Stimulated activated CD8-positive, alpha-beta memory T cell treated with anti-CD3 and anti-CD28 coated beads, Interleukin-12 subunit alpha, Interleukin-12 subunit beta, amount 100 ng/mL, for 4 hours (primary cell): Measurements from ENCODE around the gene ACTG1.

Source experiments
- DNase-seq: peaks from one replicate; pipeline ENCODE4 v3.0.0-alpha.2; 2020; ENCODE audit warnings: low read depth

ACTG1 gene

DNA sequence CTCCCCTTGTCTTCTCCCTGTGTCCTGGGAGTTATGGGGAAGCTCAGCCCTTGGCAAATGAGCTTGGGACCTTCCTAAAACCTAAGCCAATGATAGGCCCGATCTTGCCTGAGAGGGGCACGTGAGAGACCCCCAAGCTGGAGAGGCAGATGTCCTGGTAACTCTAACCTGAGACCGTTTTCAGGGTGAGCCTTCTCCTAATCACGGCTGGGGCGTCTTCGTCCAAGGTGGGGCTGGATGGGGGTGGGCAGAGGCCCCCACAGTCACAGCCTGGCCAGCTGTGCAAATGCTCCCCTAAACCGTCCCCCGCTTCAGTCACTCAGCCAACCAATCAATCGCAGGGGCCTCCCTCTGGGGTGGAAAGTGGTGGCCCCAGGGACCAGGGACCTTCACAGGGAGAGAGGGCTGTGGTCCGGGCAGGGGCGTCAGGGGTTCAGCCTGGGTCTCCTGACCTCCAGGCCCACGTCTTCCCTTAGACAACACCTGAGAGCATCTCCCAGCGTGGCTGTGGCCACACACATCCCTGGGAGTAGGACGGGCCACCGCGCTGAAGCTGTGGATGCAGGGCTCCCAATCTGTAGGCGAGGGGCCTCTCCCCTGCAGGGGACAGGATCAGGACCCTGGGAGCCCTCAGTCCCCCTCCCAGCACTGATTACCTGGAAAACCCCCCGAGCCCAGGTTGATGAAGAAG lies 30.6 kb downstream of the ACTG1 start:
- no peak for DNase-seq

DNA sequence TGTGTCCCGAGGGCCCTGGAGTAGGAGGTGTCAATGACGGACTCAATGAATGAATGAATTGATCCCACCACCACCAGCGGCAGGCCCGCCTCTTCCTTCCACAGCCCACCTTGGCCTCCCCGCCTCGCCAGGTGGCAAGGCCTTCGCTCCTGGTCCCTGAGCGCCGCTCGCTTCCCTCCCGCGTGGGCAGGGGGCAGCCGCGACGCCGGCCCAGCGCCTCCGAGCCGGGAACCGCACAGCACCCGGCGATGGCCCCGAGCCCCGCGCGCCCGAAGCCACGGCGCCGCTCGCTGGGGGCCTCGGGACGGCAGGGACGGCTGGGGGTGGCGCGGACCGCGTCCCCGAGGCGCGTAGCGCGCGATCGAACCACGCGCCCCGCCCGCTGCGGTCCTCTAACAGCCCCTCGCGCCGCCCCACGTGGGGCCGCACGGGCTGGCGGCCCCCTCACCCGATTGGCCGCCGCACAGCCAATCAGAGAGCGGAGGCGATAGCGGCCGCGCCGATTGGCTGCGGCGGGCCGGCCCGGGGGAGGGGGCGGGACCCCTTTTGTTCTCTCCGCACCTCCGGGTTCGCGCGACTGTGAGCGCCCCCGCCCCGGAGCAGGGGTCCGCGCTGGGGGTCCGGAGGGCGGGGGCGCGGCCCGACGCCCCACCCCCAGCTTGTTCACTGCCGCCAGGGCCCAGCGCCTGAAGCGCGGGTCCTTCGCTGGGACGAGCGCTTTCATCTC lies 31.4 kb downstream of the ACTG1 start:
- DNase-seq = peak; percentile 54

DNA sequence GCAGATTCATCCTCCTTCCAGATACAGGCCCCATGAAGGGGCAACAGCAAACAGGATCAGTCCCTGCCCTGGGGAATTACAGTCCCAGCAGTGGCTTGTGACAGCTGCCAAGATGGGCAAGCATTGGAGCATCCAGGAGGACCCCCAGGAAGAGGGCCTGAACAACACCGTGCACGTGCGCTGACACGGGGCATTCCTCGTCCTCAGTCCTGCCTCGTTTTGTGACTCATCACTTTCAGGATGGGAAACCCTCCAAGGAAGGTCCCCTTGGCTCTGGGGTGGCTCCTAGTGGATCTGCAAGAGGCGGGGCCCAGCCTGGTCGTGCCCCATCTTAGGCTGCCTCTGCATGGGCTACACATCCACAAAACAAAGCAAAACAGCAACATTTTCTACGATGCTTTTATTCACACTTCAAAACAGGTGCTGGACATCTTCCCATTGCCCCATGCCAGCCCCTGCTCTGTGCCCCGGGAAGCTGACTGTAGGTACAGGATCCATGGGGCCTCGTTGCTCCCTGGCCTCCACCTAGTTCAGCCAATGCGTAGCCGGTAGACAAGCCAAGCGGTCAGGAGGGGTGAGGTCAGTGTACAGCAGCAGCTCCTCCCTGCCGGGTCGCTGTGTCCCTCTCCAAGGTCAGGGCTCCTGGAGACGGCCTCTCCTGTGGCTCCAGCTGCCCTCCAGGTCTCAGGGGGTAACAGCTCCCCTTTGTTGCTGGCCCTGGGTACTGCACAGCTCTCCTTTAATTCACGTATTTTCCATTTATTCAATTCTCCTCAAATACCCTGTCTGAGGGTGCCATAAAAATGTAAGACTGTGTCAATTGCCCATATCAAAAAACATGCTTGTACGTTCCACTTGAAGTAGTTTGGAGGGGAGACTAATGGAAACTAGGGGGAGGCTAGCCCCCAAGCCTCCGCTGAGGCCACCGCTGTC lies 32.2 kb downstream of the ACTG1 start:
- DNase-seq = no peak

DNA sequence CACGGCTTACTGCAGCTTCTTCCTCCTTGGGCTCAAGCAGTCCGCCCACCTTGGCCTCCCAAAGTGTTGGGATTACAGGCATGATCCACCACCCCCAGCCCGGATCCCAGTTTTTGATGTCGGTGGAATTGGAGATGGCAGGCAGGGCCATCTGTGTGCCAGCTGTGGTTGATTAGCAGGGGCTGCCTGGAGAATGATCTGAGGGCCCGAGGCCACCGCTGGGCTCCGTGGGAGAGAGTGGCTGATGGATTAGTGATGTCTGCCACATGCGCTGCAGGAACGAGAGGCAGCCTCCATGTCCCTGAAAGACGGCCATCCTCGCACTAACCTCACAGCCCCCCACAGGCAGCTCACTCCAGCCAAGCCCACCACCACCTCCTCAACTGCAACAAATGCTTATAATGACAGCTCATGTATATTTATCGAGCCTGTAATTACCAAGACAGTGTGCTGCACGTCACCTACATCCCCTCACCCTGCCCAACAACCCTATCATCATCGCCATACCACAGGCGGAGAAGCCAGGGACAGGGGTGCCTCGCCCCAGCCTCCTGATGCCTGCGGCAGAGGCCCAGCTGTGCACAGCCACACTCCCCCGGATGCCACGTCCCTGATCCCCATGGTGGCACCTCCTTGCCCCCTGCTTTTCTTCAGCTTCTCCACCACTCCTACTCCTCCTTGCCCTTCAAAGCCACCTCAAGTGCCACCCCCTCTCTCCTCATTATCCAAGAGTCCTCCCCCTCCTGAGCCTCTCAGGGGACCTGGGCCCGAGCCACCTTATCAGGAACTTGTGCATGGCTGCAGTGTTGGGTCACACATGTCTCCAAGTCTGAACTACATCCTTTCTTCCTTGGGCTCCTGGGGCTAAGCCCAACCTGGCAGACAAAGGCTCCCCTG lies 33.2 kb downstream of the ACTG1 start:
- no peak for DNase-seq

DNA sequence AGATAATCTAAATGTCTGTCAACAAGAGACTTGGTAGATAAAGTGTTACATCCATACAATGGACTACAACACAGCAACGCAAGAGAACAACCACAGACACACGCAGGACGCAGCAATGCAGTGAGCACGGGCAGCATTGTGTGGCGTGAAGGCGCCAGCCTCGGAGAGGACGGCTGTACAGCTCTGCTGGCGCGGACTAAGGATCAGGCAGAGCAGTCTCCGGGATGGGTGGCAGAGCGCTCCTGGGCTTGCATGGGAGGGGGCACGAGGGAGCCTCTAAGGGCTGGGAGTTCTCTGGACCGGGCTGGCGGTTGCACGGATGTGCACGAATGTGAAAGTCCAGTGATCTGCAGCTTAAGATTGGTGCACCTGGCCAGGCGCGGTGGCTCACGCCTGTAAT lies 34.5 kb downstream of the ACTG1 start:
- no peak for DNase-seq

DNA sequence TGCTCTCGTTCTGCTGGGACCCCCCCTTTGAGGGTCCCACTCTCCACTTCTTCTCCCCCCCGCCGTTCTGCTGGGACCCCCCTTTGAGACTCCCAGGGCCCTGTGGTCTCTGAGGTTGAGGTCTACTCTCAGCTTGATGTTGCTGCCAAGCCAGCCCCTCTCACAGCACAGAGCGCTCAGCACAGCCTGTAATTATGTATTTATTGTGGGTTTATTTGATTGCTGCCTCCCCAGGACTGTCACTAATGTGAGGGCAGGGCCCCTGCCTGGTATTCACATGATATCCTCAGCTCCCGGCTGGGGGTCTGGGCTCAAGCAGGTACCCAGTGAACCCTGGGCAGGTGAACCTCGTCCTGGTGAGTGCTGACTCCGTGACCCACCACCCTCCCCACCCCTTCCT lies 35.4 kb downstream of the ACTG1 start:
- no peak for DNase-seq

DNA sequence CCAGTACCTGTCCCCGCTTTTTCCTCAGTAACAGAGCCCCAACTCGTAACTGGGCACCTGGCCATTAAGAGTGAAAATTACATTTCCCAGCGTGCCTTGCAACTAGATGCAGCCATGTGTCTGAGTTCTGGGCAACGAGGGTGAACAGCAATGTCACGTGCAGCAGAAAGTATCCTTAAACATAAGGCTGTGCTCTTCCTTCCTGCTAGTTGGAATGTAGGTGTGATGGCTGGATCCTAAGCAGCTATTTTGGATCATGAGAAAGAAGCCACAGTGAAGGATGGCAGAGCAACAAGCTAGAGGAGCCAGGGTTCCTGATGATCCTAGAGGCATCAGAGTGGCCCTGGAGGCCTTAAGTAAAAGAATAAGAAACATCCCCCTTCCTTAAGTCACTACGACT lies 36.0 kb downstream of the ACTG1 start:
- no peak for DNase-seq

DNA sequence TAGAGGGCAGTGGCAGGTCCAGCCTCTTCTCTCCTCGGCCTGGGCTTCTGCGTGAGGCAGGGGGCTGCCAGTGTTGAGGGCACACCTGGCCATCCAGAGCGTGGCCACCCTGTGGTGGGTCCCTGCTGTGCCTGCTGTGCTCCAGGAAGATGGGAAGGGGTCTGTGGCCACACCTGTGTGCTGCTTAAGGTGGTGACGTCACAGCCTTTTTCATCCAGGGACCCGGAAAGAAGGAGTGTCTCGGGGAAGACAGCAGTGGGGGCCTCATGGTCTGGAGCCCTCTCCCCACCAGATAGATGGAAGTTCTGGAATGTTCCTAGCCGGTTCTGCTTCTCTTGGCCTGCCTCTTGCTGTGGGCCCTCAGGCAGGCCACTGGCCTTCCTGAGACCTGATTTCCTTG lies 36.5 kb downstream of the ACTG1 start:
- DNase-seq = no peak

DNA sequence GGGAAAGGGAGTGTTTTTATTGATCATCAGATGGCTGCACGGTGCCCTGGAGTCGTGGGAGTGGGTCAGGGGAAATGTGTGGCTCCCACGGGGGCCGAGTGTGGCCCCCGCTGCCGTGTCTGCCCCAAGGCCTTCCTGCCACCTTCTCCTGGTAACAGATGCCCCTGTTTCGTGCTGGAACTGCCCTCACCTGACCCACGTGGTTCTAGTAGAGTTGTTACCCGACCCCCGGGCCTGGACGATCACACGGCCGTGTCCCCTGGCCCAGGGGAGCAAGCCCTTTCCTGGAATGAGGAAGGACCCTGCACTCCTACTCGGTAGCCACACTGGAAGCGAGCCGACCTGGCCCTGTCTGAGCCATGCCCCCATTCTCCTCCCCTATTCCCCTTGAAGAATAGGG lies 37.6 kb downstream of the ACTG1 start:
- DNase-seq = no peak

DNA sequence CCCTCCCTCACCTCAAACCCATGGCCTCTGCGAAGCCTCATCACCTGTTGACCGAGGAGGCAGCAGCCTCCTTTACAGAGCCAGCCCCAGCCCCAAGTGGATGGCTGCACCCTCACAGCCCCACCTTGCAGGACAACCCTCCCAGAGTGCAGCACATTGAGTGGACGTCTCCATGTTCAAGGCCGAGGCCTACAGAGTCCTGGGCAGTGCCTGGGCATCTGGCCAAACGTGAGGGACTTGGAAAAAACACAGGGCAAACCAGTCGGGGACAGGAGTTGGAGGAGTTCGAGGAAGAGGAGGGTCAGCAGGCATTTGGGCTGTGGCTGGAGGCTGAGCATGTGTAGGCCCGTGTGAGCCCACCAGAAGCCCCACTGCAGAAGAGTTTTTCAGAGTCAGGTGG lies 39.6 kb downstream of the ACTG1 start:
- no peak for DNase-seq

DNA sequence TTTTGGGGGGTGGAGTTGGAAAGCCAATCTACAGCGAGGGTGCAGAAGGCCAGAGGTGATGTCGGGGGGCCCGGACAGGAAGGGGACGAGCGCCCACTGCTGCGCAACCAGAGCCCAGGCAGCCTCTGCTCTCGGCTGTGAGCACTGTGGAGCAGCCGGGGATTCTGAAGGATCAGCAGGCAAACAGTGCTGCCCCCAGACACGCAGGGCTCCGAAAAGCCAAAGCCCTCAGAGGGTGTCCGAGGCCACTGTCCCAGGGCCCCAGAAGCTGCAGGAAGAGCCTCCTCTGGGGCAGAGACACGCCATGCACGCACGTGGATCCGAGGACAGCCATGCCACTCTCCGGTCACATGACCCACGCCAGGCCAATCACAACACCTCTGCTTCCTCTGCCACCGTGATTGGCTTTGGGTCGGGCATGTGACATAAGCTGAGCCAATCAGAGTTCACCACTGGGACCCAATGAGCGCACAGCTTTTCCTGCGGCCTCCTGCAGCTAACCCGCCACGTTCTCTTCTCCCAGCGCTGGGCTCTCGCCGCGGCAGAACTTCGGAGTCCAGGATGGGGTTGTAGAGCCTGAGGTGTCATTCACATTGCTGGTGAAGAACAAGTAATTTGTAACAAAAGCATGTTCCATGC lies 40.7 kb downstream of the ACTG1 start:
- DNase-seq = no peak

DNA sequence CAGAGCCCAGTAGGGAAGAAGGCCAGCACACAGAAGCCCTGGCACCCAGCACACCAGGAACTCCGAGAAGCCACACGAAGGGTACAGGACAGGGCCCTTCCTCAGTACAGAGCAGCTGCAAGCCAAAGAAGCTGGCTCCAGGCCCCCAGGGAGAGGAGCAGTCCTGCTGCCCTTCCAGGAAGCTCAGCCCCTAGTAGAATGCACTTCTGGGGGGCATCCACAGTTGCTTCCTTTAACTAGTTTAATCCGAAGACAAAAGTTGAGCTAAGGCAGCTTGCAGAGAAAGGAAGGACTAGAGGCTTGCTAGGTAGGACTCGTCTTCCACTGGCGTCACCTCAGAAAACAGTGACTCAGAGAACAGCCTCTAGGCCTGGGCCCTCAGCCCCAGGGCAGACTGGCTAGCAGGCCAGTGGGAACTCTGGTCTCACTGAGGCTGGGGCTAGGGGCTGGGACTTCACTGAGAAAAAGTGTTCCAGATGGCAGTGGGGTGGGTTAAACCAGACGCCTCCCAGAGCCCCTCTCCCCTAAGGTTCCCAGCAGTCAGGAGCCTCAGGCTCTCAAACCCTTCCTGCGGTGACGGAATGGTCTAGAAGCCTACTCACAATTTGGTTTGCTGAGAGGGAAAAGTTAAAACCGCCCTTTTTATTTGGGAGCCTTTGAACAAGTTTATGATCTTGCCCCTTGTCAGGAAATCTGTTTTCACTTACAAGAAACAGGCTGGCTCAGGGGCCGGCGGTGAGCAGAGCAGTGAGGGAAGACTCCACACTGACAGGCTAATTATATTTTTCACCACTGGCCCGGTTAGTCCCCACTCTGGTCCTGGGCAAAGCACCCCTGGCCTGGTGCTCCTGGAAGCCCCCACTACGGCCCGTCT lies 41.4 kb downstream of the ACTG1 start:
- no peak for DNase-seq

DNA sequence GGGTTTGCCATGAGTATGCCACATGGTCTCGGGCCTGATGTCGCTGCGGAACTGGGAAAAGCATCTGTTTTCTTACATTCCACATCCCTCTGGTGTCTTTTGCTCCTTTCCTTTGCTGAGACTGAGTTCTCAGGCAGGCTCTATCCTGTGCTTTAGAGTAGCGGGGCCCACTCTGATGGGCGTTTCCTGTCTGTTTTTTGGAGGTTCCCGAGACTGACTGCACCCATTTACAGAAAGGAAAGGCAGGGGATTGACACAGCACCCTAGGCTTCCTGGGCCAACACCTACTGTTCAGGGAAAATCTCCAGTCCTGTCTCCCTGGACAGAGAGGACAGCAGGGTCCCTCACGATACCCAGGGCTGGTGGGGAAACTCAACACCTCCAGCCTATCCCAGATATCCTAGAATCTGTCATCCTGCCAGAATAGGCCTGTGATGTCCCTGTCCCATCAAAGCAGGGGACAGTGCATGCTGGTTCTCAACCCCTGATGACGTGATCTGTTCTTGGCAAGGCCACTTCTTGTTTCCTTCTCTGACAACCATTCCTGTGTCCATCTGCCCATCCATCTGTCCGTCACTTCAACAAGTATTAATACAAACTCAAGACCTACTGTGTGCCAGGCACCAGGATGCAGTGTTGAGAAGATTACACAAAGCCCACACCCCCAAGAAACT lies 42.2 kb downstream of the ACTG1 start:
- no peak for DNase-seq

DNA sequence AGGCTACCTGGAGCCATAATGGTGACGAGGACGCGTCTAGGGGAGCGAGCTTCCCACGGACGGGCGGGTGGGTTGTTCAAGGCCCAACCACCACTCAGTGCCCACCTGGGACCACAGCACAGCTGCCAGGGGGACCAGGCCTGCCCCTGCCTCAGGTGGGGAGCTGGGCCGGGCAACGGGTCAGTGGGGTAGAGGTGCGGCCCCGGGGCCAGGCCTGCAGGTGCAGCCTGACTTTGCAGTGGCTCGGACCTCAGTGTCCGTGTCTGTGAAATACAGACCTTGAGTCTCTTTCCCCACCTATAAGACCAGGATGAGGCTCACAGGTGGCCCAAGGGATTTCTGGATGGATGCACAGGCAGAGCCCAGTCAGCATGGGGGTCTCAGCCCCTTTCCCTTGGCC lies 43.3 kb downstream of the ACTG1 start:
- DNase-seq = no peak

DNA sequence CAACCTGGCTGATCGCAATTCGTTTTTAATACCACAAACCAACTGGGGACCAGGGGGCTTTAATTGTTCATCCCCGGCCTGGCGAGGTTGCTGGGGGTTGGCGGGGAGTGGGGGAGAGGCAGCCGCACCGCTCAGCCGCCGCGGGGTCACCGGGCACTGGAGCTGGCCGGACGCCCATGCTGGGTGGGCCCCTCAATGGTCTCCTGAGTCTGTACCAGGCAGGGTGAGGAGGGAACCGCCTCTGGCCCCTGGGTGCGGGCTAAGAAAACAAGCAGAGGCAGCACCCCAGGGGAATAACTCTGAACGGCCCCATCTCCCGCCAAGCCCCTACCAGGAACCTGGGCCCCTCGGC lies 43.9 kb downstream of the ACTG1 start:
- DNase-seq = no peak

DNA sequence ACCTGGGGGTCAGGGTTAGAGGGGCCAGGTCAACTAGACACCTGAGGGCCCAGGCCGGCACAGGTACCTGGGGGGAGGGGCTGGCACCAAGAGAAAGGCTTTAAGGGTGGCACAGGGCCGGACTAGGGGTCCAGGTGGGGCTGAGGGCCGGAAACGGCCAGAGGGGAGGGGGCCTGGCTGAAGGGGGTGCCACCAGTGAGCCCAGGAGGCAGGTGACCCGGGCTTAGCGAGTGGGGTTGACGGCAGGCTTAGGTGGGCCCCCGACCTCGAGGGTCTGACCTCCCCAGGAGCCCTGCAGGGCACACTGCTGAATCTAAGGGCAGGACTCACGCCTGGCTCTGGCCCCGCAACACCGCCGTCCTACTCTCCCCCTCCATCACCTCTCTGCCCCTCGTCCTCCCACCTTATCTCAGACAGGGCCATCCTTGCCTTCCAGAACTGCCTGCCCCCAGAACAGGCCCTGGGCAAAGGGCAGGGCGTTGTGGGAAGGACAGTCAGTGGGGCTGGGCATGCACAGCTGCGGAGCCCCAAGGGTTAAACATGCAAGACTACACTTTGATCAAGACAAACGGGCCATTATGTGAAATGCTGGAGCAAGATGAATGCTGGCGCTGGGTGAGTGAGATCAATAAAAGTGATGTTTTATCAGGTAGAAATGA lies 44.4 kb downstream of the ACTG1 start:
- DNase-seq = no peak

DNA sequence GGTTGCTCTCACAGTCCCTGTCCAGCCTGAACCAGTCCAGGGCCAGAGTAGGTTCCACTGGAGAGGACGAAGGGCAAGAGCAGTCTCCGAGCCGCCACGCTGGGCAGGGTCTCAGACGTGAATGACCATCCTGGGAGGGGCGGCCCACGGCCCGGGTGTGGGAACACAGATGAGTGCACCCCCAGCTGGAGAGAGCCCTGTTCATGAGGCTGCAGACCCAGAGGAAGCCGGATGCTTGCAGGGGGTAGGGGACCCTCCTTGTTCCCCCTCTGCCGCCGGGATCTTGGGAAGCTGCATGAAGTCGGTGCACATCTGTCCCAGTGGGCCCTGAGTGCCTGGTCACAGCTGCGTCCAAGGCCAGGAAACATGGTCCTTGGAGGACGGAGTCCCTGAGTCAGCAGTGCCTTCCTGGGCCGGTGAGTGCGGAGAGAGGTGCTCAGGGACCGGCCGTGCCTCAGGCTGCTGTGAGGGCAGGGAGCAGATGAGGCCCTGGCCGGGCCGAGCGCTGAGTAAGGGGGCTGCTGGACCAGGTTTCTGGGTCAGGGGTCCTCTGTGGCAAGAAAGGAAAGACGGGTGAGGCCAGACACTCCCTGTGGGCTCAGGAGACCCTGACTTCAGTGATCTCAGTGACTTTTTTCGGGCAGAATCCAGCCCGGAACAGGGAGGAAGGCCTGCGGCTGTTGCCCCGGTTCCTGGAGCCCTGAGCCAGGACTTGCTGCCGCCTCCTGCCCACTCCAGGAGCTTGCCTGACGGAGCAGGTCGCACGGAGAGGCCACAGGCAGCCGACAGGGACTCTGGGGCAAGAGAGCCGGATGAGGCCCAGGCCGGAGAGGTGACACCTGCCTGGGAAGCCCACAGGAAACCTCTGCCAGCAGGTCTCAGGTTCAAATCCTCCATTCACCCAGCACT lies 45.8 kb downstream of the ACTG1 start:
- DNase-seq = no peak

DNA sequence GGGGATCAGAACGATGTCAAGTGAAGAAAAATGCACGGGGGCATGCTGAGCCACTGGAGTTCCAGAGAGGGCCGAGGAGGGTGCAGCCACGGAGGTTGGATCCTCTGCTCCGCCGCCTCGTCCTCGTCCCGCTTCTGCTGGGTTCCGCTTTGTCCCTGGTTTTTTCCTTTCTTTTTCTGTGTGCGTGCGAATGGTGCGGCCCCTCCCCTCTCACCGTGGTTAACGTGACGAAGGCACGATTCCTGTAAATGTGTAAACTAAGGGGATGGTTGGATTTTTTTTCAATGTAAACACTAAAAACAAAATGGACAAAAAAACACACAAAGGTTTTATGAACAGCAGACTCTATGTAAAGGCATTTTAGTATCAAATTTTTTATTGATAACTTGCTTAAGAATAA lies 46.7 kb downstream of the ACTG1 start:
- DNase-seq = no peak
